Hindlimb muscle (tissue), 1 donor: ENCODE data around the gene GALNTL6. TPM values are rescaled to one million over a fixed set of nuclear protein-coding genes. Genes with fewer than 3 reads are reported as not detected.
"Not testable (repeated sequence)": the region's sequence is repeated elsewhere in the genome, so short reads cannot be mapped to it uniquely, and the experiment has no call there.

Source experiments
- DNase-seq: peaks from one replicate; pipeline ENCODE4 v3.0.0-alpha.2; 2013
- polyA plus RNA-seq: library from polyadenylated mRNA; unstranded; fragments of 120-200 nt; gene quantifications from one replicate; pipeline ENCODE4 v1.2.1, GENCODE V29; 2013; ENCODE audit not compliant: insufficient read length

Gene GALNTL6
- polyA plus RNA-seq, 1 donor = 2.9 TPM

- DNase-seq = no peak
These were observed 1068.4 kb downstream of the GALNTL6 start for GRCh38 chr4:172881645-172882044.

- DNase-seq = not testable (repeated sequence)
These were observed 1074.2 kb downstream of the GALNTL6 start for GRCh38 chr4:172887358-172887757.

GRCh38 chr4:172887959-172888358 lies 1074.8 kb downstream of the GALNTL6 start:
- DNase-seq = no peak

GRCh38 chr4:172892300-172892699 lies 1079.1 kb downstream of the GALNTL6 start:
- no peak for DNase-seq

- no peak for DNase-seq
These were observed 1082.5 kb downstream of the GALNTL6 start for GRCh38 chr4:172895699-172896098.

GRCh38 chr4:172897046-172897445 lies 1083.8 kb downstream of the GALNTL6 start:
- DNase-seq = no peak

- no peak for DNase-seq
These were observed 1085.5 kb downstream of the GALNTL6 start for GRCh38 chr4:172898715-172899114.

- no peak for DNase-seq
These were observed 1086.7 kb downstream of the GALNTL6 start for GRCh38 chr4:172899861-172900260.

GRCh38 chr4:172900900-172901299 lies 1087.7 kb downstream of the GALNTL6 start:
- no peak for DNase-seq

GRCh38 chr4:172912468-172912867 lies 1099.3 kb downstream of the GALNTL6 start:
- not testable (repeated sequence) for DNase-seq

GRCh38 chr4:172917403-172917802 lies 1104.2 kb downstream of the GALNTL6 start:
- not testable (repeated sequence) for DNase-seq

- no peak for DNase-seq
These were observed 1106.1 kb downstream of the GALNTL6 start for GRCh38 chr4:172919269-172919668.

- DNase-seq = no peak
These were observed 1114.1 kb downstream of the GALNTL6 start for GRCh38 chr4:172927096-172927814.

GRCh38 chr4:172928347-172928746 lies 1115.1 kb downstream of the GALNTL6 start:
- DNase-seq = no peak

GRCh38 chr4:172938072-172938829 lies 1125.0 kb downstream of the GALNTL6 start:
- no peak for DNase-seq

- DNase-seq = no peak
These were observed 1125.7 kb downstream of the GALNTL6 start for GRCh38 chr4:172938870-172939269.

- DNase-seq = no peak
These were observed 1129.6 kb downstream of the GALNTL6 start for GRCh38 chr4:172942840-172943239.

- DNase-seq = no peak
These were observed 1132.4 kb downstream of the GALNTL6 start for GRCh38 chr4:172945611-172946010.

- DNase-seq = no peak
These were observed 1133.3 kb downstream of the GALNTL6 start for GRCh38 chr4:172946503-172946902.

GRCh38 chr4:172947594-172947993 lies 1134.4 kb downstream of the GALNTL6 start:
- DNase-seq = no peak

GRCh38 chr4:172950990-172951389 lies 1137.8 kb downstream of the GALNTL6 start:
- DNase-seq = no peak

GRCh38 chr4:172951679-172952451 lies 1138.7 kb downstream of the GALNTL6 start:
- DNase-seq = no peak

GRCh38 chr4:172953896-172954568 lies 1140.8 kb downstream of the GALNTL6 start:
- no peak for DNase-seq
